ENCODE results near the gene SLC1A2.

- TF ChIP-seq POLR2A (IDR thresholded peaks at IDR 0.05; ENCODE audit: low read depth) (no peak), CTCF (IDR thresholded peaks at IDR 0.05) (no peak), POLR2AphosphoS5 (IDR thresholded peaks at IDR 0.05) (no peak)
Measured at GRCh38 chr11:35206616-35207015, 212.7 kb downstream of the SLC1A2 start.
